ENCODE data around the gene SLC35B1. TPM values are rescaled to one million over a fixed set of nuclear protein-coding genes. Genes with fewer than 3 reads are reported as not detected.

SLC35B1 gene
- total and polyA plus RNA-seq, 2 of the 4 experiments (the other 2 are of a cell fraction): 66.4 to 86.2 TPM

GRCh38 chr17:49752508-49752907 lies 44.7 kb upstream of the SLC35B1 start:
- no peak overlapping the region for H3K27ac ChIP-seq (ENCODE audit: insufficient read depth, low read length)
- H4K91ac ChIP-seq (ENCODE audit: insufficient read depth, low read depth, low read length): no peak overlapping the region
- ChIA-PET POLR2A (ENCODE audit: unreplicated experiment) (no interaction called here), CTCF (no interaction called here)
- H2BK120ac ChIP-seq (ENCODE audit: low read depth, low read length): no peak overlapping the region
- H3K36me3 ChIP-seq (ENCODE audit: control insufficient read depth, insufficient read depth, low read length): no peaks in the 10 kb centered on the region
- H3K79me1 ChIP-seq (ENCODE audit: low read depth in 1 of 2, low read length in 2 of 2): no peaks in the 10 kb centered on the region
- in situ Hi-C loops (cut with MboI; ENCODE audit: low sequenced_read_pairs) (no loop called here), intact Hi-C loops (cut with micrococcal nuclease) (no loop called here), dilution Hi-C loops (cut with HindIII; ENCODE audit: low sequenced_read_pairs, unreplicated experiment) (no loop called here)
- H3K9me1 ChIP-seq (ENCODE audit: insufficient read depth, low read length): 0 out of 2 replicates have a peak, but pooled peaks cover 3% of the 10 kb centered on the region
- H3K4ac ChIP-seq (ENCODE audit: low read depth, low read length): no peak overlapping the region
- no peaks in the 10 kb centered on the region for H3K4me1 ChIP-seq (ENCODE audit: control insufficient read depth, insufficient read depth, low read length)
- H2AK9ac ChIP-seq (replicated peaks; ENCODE audit: low read depth, low read length, poor library complexity): no peak overlapping the region
- H2AK5ac ChIP-seq (ENCODE audit: low read depth, low read length): no peak overlapping the region
- H3K18ac ChIP-seq (ENCODE audit: low read depth, low read length): no peak overlapping the region
- H2BK15ac ChIP-seq (ENCODE audit: low read depth, low read length): no peak overlapping the region
- no peak overlapping the region for H2AFZ ChIP-seq (replicated peaks; ENCODE audit: low read length, poor library complexity)
- TF ChIP-seq CHD1 (IDR thresholded peaks at IDR 0.05; ENCODE audit: low read depth, low read length) (no peak), ELK1 (IDR thresholded peaks at IDR 0.05; ENCODE audit: borderline replicate concordance, low read depth, low read length) (no peak), RFX5 (IDR thresholded peaks at IDR 0.05; ENCODE audit: low read depth, low read length) (no peak), SMC3 (IDR thresholded peaks at IDR 0.05; ENCODE audit: low read depth, low read length) (no peak), CTCF (conservative IDR thresholded peaks at IDR 0.05; ENCODE audit: low read depth, low read length) (no peak), RAD21 (IDR thresholded peaks at IDR 0.05; ENCODE audit: low read length) (no peak), BHLHE40 (IDR thresholded peaks at IDR 0.05; ENCODE audit: low read depth, low read length) (no peak), USF2 (IDR thresholded peaks at IDR 0.05; ENCODE audit: low read depth, low read length) (no peak), FOS (IDR thresholded peaks at IDR 0.05; ENCODE audit: low read depth, low read length) (no peak), CEBPB (IDR thresholded peaks at IDR 0.05; ENCODE audit: low read depth, low read length) (no peak), MAFK (IDR thresholded peaks at IDR 0.05; ENCODE audit: low read depth, low read length) (no peak), RCOR1 (IDR thresholded peaks at IDR 0.05; ENCODE audit: insufficient replicate concordance, low read length) (no peak), NFE2L2 (IDR thresholded peaks at IDR 0.05; ENCODE audit: low read depth, low read length) (no peak), MXI1 (IDR thresholded peaks at IDR 0.05; ENCODE audit: borderline replicate concordance, low read depth, low read length) (no peak), POLR2A (IDR thresholded peaks at IDR 0.05; ENCODE audit: low read depth, low read length) (no peak), MAZ (IDR thresholded peaks at IDR 0.05; ENCODE audit: borderline replicate concordance, low read depth, low read length) (no peak)
- peaks cover 1% of the 10 kb centered on the region for H3K27me3 ChIP-seq (ENCODE audit: control insufficient read depth, insufficient read depth, low read length)
- no peak for ATAC-seq (ENCODE audit: low read depth)
- H3K4me3 ChIP-seq (ENCODE audit: insufficient read depth, low read depth, low read length): no peak overlapping the region
- DNase-seq: no peak
- H4K20me1 ChIP-seq (ENCODE audit: insufficient read depth, low read length): no peaks in the 10 kb centered on the region
- H3K9me3 ChIP-seq (ENCODE audit: control insufficient read depth, insufficient read depth, low read length): no peaks in the 10 kb centered on the region
- no peak overlapping the region for H4K5ac ChIP-seq (ENCODE audit: low read depth, low read length)
- H3K9ac ChIP-seq (ENCODE audit: low read depth, low read length): no peak overlapping the region
- H2BK20ac ChIP-seq (ENCODE audit: low read depth, low read length): no peak overlapping the region
- H4K8ac ChIP-seq (ENCODE audit: low read depth in 2 of 2, low read length in 2 of 2): no peak overlapping the region
- no peak overlapping the region for H3K14ac ChIP-seq (replicated peaks; ENCODE audit: low read depth, low read length)
- WGBS, 2 experiments (ENCODE audit: extremely low coverage in 2 of 2, insufficient read length in 1 of 2): 67% methylated on average over 1 of the region's 3 CpGs; no CpG with 5 or more reads in 1 of the 2 experiments
- no peak overlapping the region for H2BK5ac ChIP-seq (ENCODE audit: low read depth, low read length, poor library complexity, severe bottlenecking)
- H3K23ac ChIP-seq (ENCODE audit: low read depth, low read length): no peak overlapping the region
- no peak overlapping the region for H3K56ac ChIP-seq (ENCODE audit: extremely low read depth, insufficient read depth, low read length)
- no TSS peak for BruUV-seq (replicated peaks)
- no peak overlapping the region for H3K4me2 ChIP-seq (ENCODE audit: low read depth, low read length)
